Spleen (tissue), 7 donors: ENCODE results near the gene HERC5.

Source experiments
- CTCF ChIP-seq, 11 experiments: fragments of 200-600 bp in 7 of 11; fragments of 450-650 bp in 4 of 11; sonication (generic) in 4 of 11; IDR thresholded peaks in 8 of 11; conservative IDR thresholded peaks in 3 of 11; 1 replicate in 7 of 11; 2 replicates in 4 of 11; pipeline versions ENCODE4 v1.4.0 to v1.8.0; 2016 to 2021; ENCODE audit warnings: antibody characterized with exemption in 11 of 11, inconsistent platforms in 4 of 11, mild to moderate bottlenecking in 1 of 11
- POLR2A ChIP-seq, 3 donors: fragments of 450-650 bp; IDR thresholded peaks; one replicate each; pipeline ENCODE4 v1.5.1; 2017; ENCODE audit warnings: antibody characterized with exemption in 3 of 3, mild to moderate bottlenecking in 1 of 3
- donor health status: DM: no; HTN: no; CAD: no; lungs with moderate emphysema.
- donor health status: DM: no; HTN: no; CAD: no.
- donor health status: DM: no; HTN: no; CAD: no.

GRCh38 chr4:88458104-88458740 is 1.3 kb downstream of the HERC5 start:
- TF ChIP-seq CTCF (IDR thresholded peaks at IDR 0.05 in 8 of 11, conservative IDR thresholded peaks at IDR 0.05 in 3 of 11) (no peak), POLR2A (IDR thresholded peaks at IDR 0.05) (no peak)
